ENCODE results near the gene TMEM132D.

The TMEM132D gene

DNA sequence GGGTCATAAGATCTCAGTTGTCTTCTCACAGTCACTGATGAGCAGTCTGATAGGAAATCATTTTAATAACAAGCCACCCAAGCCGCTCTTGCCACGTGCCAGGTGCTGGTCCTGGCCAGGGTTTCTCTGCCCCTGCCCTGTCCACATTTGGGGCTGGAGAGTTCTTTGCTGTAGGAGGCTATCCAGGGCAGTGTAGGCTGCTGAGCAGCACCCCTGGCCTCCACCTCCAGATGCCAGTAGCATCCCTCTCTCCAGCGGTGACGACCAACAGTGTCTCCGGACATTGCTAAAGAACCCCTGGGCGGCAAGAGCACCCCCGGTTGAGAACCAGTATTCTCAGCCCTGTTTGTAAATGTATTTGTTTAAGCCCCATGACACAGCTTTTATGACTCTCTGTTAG lies 806.9 kb downstream of the TMEM132D start:
- no peak overlapping the region for H3K27ac ChIP-seq (ENCODE audit: low read depth, low read length)
- no peaks in the 10 kb centered on the region for H3K27me3 ChIP-seq (ENCODE audit: control insufficient read depth in 5 of 5, insufficient read depth in 4 of 5, low read length in 5 of 5)
- no peak overlapping the region for H3K4me3 ChIP-seq (ENCODE audit: low read depth in 1 of 5, low read length in 5 of 5)
- H3K36me3 ChIP-seq (ENCODE audit: control insufficient read depth in 5 of 5, insufficient read depth in 5 of 5, low read length in 5 of 5), result no peaks in the 10 kb centered on the region
- no peak overlapping the region for H3K9ac ChIP-seq (ENCODE audit: low read length in 5 of 5)
- peaks cover 0 to 14% (median 5%) of the 10 kb centered on the region in 5 donors for H3K9me3 ChIP-seq (ENCODE audit: control insufficient read depth in 5 of 5, low read length in 5 of 5)
- no peaks in the 10 kb centered on the region for H3K4me1 ChIP-seq (ENCODE audit: control insufficient read depth in 5 of 5, insufficient read depth in 5 of 5, low read length in 5 of 5)

- H3K27me3 ChIP-seq (ENCODE audit: control insufficient read depth in 5 of 5, insufficient read depth in 4 of 5, low read length in 5 of 5), result no peaks in the 10 kb centered on the region
- H3K36me3 ChIP-seq (ENCODE audit: control insufficient read depth in 5 of 5, insufficient read depth in 5 of 5, low read length in 5 of 5), result no peaks in the 10 kb centered on the region
- no peak overlapping the region for H3K4me3 ChIP-seq (ENCODE audit: low read depth in 1 of 5, low read length in 5 of 5)
- no peak overlapping the region for H3K27ac ChIP-seq (ENCODE audit: low read depth, low read length)
- peaks cover 0 to 8% (median 5%) of the 10 kb centered on the region in 5 donors for H3K9me3 ChIP-seq (ENCODE audit: control insufficient read depth in 5 of 5, low read length in 5 of 5)
- no peaks in the 10 kb centered on the region for H3K4me1 ChIP-seq (ENCODE audit: control insufficient read depth in 5 of 5, insufficient read depth in 5 of 5, low read length in 5 of 5)
- H3K9ac ChIP-seq (ENCODE audit: low read length in 5 of 5), result no peak overlapping the region
These were observed 807.6 kb downstream of the TMEM132D start for GRCh38 chr12:129096184-129096583.

DNA sequence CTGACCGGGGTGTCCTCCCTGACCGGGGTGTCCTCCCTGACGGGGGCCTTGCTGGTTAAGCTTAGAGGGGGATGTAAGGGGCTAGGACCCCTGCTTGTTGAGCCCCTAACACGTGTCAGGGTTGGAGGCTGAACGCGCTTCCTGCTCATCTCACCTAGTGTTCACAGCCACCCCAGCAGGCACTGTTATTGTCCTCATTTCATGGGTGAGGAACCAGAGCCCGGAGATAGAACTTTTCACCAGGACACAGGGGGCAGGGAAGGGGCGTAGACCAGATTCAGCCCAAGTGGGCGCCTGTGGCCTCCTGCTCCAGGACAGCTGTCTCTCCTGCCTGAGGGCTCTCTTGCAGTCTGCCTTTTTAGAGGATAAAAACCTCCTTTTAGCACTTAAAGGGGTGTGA lies 814.2 kb downstream of the TMEM132D start:
- no peaks in the 10 kb centered on the region for H3K4me1 ChIP-seq (ENCODE audit: control insufficient read depth in 5 of 5, insufficient read depth in 5 of 5, low read length in 5 of 5)
- peaks cover 0 to 6% (median 0%) of the 10 kb centered on the region in 5 donors for H3K27me3 ChIP-seq (ENCODE audit: control insufficient read depth in 5 of 5, insufficient read depth in 4 of 5, low read length in 5 of 5)
- no peak overlapping the region for H3K4me3 ChIP-seq (ENCODE audit: low read depth in 1 of 5, low read length in 5 of 5)
- H3K9ac ChIP-seq (ENCODE audit: low read length in 5 of 5), result no peak overlapping the region
- no peak overlapping the region for H3K27ac ChIP-seq (ENCODE audit: low read depth, low read length)
- H3K9me3 ChIP-seq (ENCODE audit: control insufficient read depth in 5 of 5, low read length in 5 of 5), result peaks cover 0 to 6% (median 0%) of the 10 kb centered on the region in 5 donors
- no peaks in the 10 kb centered on the region for H3K36me3 ChIP-seq (ENCODE audit: control insufficient read depth in 5 of 5, insufficient read depth in 5 of 5, low read length in 5 of 5)

- Histone ChIP-seq H3K4me1 (ENCODE audit: control insufficient read depth in 5 of 5, insufficient read depth in 5 of 5, low read length in 5 of 5) (no peaks in the 10 kb centered on the region), H3K27me3 (ENCODE audit: control insufficient read depth in 5 of 5, insufficient read depth in 4 of 5, low read length in 5 of 5) (peaks cover 0 to 6% (median 0%) of the 10 kb centered on the region in 5 donors), H3K9ac (ENCODE audit: low read length in 5 of 5) (no peak overlapping the region), H3K36me3 (ENCODE audit: control insufficient read depth in 5 of 5, insufficient read depth in 5 of 5, low read length in 5 of 5) (no peaks in the 10 kb centered on the region), H3K4me3 (ENCODE audit: low read depth in 1 of 5, low read length in 5 of 5) (no peak overlapping the region), H3K27ac (ENCODE audit: low read depth, low read length) (no peak overlapping the region), H3K9me3 (ENCODE audit: control insufficient read depth in 5 of 5, low read length in 5 of 5) (peaks cover 0 to 6% (median 0%) of the 10 kb centered on the region in 5 donors)
These were observed 818.7 kb downstream of the TMEM132D start for GRCh38 chr12:129084875-129085826.

- H3K9me3 ChIP-seq (ENCODE audit: control insufficient read depth in 5 of 5, low read length in 5 of 5), result peaks cover 0 to 4% (median 3%) of the 10 kb centered on the region in 5 donors
- H3K4me1 ChIP-seq (ENCODE audit: control insufficient read depth in 5 of 5, insufficient read depth in 5 of 5, low read length in 5 of 5), result no peaks in the 10 kb centered on the region
- H3K36me3 ChIP-seq (ENCODE audit: control insufficient read depth in 5 of 5, insufficient read depth in 5 of 5, low read length in 5 of 5), result no peaks in the 10 kb centered on the region
- no peak overlapping the region for H3K9ac ChIP-seq (ENCODE audit: low read length in 5 of 5)
- H3K27me3 ChIP-seq (ENCODE audit: control insufficient read depth in 5 of 5, insufficient read depth in 4 of 5, low read length in 5 of 5), result peaks cover 0 to 6% (median 0%) of the 10 kb centered on the region in 5 donors
- no peak overlapping the region for H3K4me3 ChIP-seq (ENCODE audit: low read depth in 1 of 5, low read length in 5 of 5)
- H3K27ac ChIP-seq (ENCODE audit: low read depth, low read length), result no peak overlapping the region
These were observed 820.5 kb downstream of the TMEM132D start for GRCh38 chr12:129083121-129083840.

- Histone ChIP-seq H3K9ac (ENCODE audit: low read length in 5 of 5) (no peak overlapping the region), H3K4me3 (ENCODE audit: low read depth in 1 of 5, low read length in 5 of 5) (no peak overlapping the region), H3K27ac (ENCODE audit: low read depth, low read length) (no peak overlapping the region), H3K36me3 (ENCODE audit: control insufficient read depth in 5 of 5, insufficient read depth in 5 of 5, low read length in 5 of 5) (no peaks in the 10 kb centered on the region), H3K4me1 (ENCODE audit: control insufficient read depth in 5 of 5, insufficient read depth in 5 of 5, low read length in 5 of 5) (no peaks in the 10 kb centered on the region), H3K9me3 (ENCODE audit: control insufficient read depth in 5 of 5, low read length in 5 of 5) (peaks cover 0 to 4% (median 2%) of the 10 kb centered on the region in 5 donors), H3K27me3 (ENCODE audit: control insufficient read depth in 5 of 5, insufficient read depth in 4 of 5, low read length in 5 of 5) (peaks cover 0 to 7% (median 0%) of the 10 kb centered on the region in 5 donors)
These were observed 821.4 kb downstream of the TMEM132D start for GRCh38 chr12:129082441-129082840.

DNA sequence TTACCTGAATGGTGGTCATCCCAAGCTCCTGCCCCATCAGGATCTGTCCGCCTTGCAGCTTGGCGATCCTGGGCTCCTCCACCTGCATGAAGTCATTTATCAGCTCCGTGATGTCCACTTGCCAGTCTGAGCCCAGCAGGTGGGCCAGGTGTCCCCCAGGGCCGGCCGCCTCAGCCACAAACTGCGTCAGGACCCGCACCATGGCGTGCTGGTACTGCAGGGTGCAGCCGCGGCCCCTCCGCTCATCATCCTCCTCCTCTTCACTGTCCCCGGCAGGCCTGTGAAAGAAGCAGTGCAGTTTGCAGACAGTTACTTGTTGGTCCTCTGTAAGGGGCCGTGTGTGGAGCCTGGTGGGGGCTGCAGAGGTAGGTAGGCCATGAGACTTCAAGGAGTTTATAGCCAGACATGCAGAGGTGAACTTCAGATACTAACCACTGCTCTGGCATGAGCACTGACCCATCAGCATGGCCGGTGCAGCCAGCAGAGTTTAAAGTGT lies 822.0 kb downstream of the TMEM132D start:
- no peaks in the 10 kb centered on the region for H3K4me1 ChIP-seq (ENCODE audit: control insufficient read depth in 5 of 5, insufficient read depth in 5 of 5, low read length in 5 of 5)
- H3K9ac ChIP-seq (ENCODE audit: low read length in 5 of 5), result no peak overlapping the region
- H3K27ac ChIP-seq (ENCODE audit: low read depth, low read length), result no peak overlapping the region

DNA sequence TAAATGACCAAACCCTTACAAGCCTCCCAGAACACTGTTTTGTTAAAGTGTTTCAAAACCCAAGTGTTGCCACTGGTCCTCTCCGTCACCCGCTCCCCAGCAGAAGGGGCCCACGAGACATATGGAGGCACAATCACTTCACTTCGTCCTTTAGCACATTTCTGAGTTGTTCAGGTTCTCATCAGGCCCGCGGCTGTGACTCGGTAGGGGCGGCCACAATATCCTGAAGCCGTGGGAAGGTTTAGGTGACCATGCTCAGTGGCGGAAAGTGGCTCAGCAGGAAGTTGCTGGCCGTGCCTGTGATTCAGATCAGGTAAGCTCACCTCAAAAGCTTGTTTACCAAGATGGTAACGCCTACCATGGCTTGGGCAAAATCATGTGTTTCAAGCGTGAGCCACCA lies 823.0 kb downstream of the TMEM132D start:
- peaks cover 0 to 7% (median 0%) of the 10 kb centered on the region in 5 donors for H3K27me3 ChIP-seq (ENCODE audit: control insufficient read depth in 5 of 5, insufficient read depth in 4 of 5, low read length in 5 of 5)

More for the DNA sequence above, 822.0 kb downstream of the TMEM132D start:
- H3K36me3 ChIP-seq (ENCODE audit: control insufficient read depth in 5 of 5, insufficient read depth in 5 of 5, low read length in 5 of 5), result no peaks in the 10 kb centered on the region
- H3K4me3 ChIP-seq (ENCODE audit: low read depth in 1 of 5, low read length in 5 of 5), result no peak overlapping the region
- H3K27me3 ChIP-seq (ENCODE audit: control insufficient read depth in 5 of 5, insufficient read depth in 4 of 5, low read length in 5 of 5), result peaks cover 0 to 7% (median 0%) of the 10 kb centered on the region in 5 donors
- peaks cover 0 to 4% (median 0%) of the 10 kb centered on the region in 5 donors for H3K9me3 ChIP-seq (ENCODE audit: control insufficient read depth in 5 of 5, low read length in 5 of 5)

DNA sequence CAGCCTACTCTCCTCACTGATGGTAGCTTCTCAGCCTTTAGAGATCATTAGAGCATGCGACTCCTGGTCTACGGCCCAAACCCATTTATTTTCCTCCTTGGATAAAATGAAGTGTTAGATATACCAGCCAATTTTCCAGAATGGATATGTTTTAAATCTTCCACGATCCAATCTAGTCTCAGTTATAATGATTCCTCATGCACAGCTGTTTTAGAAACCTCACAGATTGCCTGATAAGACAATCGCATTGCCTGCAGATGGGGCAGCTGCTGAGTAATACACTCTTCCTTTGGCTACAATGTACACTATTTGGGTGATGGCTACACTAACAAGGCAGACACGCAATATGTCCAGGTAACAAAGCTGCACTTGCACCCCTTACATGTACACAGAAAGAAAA lies 823.4 kb downstream of the TMEM132D start:
- Histone ChIP-seq H3K9me3 (ENCODE audit: control insufficient read depth in 5 of 5, low read length in 5 of 5) (peaks cover 0 to 4% (median 0%) of the 10 kb centered on the region in 5 donors), H3K27me3 (ENCODE audit: control insufficient read depth in 5 of 5, insufficient read depth in 4 of 5, low read length in 5 of 5) (peaks cover 0 to 7% (median 0%) of the 10 kb centered on the region in 5 donors), H3K9ac (ENCODE audit: low read length in 5 of 5) (no peak overlapping the region), H3K36me3 (ENCODE audit: control insufficient read depth in 5 of 5, insufficient read depth in 5 of 5, low read length in 5 of 5) (no peaks in the 10 kb centered on the region), H3K27ac (ENCODE audit: low read depth, low read length) (no peak overlapping the region), H3K4me1 (ENCODE audit: control insufficient read depth in 5 of 5, insufficient read depth in 5 of 5, low read length in 5 of 5) (no peaks in the 10 kb centered on the region), H3K4me3 (ENCODE audit: low read depth in 1 of 5, low read length in 5 of 5) (no peak overlapping the region)

More for the DNA sequence above, 823.0 kb downstream of the TMEM132D start:
- Histone ChIP-seq H3K27ac (ENCODE audit: low read depth, low read length) (no peak overlapping the region), H3K9ac (ENCODE audit: low read length in 5 of 5) (no peak overlapping the region), H3K9me3 (ENCODE audit: control insufficient read depth in 5 of 5, low read length in 5 of 5) (peaks cover 0 to 4% (median 0%) of the 10 kb centered on the region in 5 donors), H3K4me3 (ENCODE audit: low read depth in 1 of 5, low read length in 5 of 5) (no peak overlapping the region), H3K4me1 (ENCODE audit: control insufficient read depth in 5 of 5, insufficient read depth in 5 of 5, low read length in 5 of 5) (no peaks in the 10 kb centered on the region), H3K36me3 (ENCODE audit: control insufficient read depth in 5 of 5, insufficient read depth in 5 of 5, low read length in 5 of 5) (no peaks in the 10 kb centered on the region)
